ENCODE data around the gene GSC. TPM values are rescaled to one million over a fixed set of nuclear protein-coding genes. Genes with fewer than 3 reads are reported as not detected.

GSC gene
- total RNA-seq, 4 donors from 2014 or later, result not detected

DNA sequence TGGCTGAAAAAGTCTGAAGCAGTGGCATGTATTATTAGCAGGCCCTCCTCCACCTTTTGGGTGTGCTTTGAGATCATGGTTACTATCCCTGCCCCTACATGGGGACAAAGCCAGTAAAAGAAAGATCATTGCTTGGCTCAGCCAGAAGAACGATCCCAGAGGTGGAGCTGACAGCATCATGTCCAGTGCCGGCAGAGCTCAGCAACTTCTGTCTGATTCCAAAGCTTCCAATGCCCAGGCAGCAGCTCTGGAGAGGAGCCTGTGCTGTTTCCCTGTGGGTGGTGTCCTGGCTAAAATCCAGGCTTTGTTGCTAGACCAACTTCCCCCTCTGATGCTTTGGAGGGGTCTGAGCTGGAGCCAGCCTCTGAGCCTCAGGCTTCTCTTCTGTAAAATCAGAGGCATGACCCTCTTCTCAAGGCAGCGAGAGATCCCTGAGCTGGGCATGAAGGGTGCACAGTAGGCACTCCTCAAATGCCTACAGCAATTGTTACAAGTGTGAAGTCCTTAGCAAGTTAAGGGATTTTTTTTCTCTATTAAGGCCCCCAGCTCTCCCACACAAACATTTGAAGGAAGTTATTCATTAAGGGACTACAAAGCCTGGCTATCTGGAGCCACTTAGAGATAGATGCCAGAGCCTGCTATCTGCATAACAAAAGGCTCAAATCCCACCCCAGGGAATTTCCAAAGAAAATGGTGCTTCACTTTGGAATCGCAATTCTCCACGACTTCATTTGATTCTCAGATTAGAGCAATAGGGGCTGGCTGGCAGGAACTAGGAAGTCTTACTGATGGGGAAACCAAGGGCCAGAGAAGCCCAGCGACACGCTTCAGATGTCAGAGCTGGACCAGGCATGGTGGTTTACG lies 10.9 kb upstream of the GSC start:
- Histone ChIP-seq H3K4me1 (no peaks in the 10 kb centered on the region), H3K36me3 (no peaks in the 10 kb centered on the region), H3K9me3 (no peaks in the 10 kb centered on the region), H3K27me3 (peaks cover 0 to 3% of the 10 kb centered on the region in 2 donors), H3K4me3 (no peak overlapping the region), H3K27ac (no peak overlapping the region)
- DNase-seq, result no peak
- no peak for TF ChIP-seq POLR2A (IDR thresholded peaks at IDR 0.05)
- TF ChIP-seq CTCF (IDR thresholded peaks at IDR 0.05), result no peak

DNA sequence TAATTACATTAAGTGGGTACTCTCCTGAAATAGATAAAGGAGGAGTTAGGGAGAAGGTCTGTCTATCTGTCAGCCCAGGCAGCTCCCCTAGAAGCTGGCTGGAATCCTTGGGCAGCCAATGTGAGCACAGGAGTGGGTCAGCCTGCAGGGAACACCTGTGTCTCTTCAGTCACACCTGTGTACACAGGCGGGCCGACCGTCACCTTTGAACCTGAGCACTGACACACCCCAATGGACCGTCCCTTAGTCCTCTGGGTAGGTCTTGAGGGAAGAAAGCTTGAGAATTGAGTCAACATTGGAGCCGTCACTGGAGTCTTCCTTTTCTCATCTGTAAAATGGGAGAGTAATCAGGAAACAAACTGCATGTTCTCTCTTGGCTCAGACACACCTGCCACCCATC lies 9.8 kb upstream of the GSC start:
- Histone ChIP-seq H3K27me3 (peaks cover 0 to 12% of the 10 kb centered on the region in 2 donors), H3K4me1 (no peaks in the 10 kb centered on the region), H3K36me3 (no peaks in the 10 kb centered on the region), H3K4me3 (no peak overlapping the region), H3K27ac (no peak overlapping the region), H3K9me3 (no peaks in the 10 kb centered on the region)
- TF ChIP-seq CTCF (IDR thresholded peaks at IDR 0.05), result no peak
- TF ChIP-seq POLR2A (IDR thresholded peaks at IDR 0.05), result no peak
- DNase-seq, result no peak

DNA sequence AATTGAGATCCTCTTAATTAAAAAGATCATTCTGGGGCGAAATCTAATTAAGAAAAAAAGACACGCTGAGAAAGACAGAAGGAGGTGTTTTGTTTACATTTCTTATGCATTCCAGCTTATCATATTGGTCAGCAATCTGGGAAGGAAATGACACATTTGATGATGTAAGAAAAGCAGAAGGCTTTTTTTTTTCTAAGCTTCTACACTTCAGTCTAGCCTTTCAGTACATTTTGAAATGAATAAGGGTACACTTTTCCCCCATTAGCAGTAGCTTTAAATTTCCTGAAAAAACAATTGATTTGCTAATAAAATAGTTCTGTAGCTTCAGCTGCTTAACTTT lies 5.9 kb upstream of the GSC start:
- no peak for DNase-seq
- H3K27me3 ChIP-seq, result peaks cover 0 to 41% of the 10 kb centered on the region in 2 donors
- no peak overlapping the region for H3K4me3 ChIP-seq
- H3K27ac ChIP-seq, result no peak overlapping the region
- TF ChIP-seq POLR2A (IDR thresholded peaks at IDR 0.05) (no peak), CTCF (IDR thresholded peaks at IDR 0.05) (no peak)
- H3K9me3 ChIP-seq, result no peaks in the 10 kb centered on the region
- peaks cover 0 to 7% (median 0%) of the 10 kb centered on the region in 4 donors for H3K4me1 ChIP-seq
- H3K36me3 ChIP-seq, result no peaks in the 10 kb centered on the region

DNA sequence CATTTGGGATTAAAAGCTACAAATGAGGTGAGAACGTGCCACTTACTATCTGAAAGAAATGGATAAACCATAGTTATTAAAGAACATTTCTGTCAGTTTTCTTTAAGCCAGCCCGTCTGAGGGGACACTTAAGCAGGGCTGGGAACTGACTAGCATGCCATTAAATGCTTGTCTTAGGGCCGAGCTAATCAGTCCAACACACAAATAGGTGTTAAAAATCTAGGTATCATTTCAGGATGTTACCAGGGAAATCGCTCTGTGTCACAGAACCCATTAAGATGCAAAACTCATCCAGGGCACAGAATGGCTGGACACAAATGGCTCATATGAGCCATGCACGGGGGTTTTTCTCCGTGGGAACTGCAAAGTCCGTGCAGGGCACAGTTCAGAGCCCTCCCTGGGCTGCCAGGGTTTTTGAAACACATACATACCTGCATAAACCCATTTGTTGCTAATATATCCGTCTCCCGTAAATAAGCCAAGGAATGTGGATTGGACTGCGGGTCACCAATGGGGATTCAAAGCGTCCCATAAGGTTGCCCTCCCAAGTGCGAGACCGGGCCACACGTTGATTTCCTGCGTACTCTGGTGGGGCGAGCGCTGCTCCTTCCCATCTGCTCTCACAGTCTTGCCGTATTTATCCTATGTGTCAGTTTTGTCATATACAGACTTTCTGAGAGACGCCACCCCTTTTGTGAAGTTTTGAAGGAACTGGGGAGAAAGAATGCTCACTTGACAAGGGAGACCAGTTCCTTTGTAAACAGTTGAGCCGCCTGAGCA lies 5.4 kb upstream of the GSC start:
- no peak for DNase-seq
- no peak for TF ChIP-seq CTCF (IDR thresholded peaks at IDR 0.05)
- no peak for TF ChIP-seq POLR2A (IDR thresholded peaks at IDR 0.05)
- Histone ChIP-seq H3K27me3 (peaks cover 0 to 45% of the 10 kb centered on the region in 2 donors), H3K36me3 (no peaks in the 10 kb centered on the region), H3K27ac (no peak overlapping the region), H3K9me3 (no peaks in the 10 kb centered on the region), H3K4me1 (peaks cover 0 to 10% (median 0%) of the 10 kb centered on the region in 4 donors), H3K4me3 (no peak overlapping the region)

DNA sequence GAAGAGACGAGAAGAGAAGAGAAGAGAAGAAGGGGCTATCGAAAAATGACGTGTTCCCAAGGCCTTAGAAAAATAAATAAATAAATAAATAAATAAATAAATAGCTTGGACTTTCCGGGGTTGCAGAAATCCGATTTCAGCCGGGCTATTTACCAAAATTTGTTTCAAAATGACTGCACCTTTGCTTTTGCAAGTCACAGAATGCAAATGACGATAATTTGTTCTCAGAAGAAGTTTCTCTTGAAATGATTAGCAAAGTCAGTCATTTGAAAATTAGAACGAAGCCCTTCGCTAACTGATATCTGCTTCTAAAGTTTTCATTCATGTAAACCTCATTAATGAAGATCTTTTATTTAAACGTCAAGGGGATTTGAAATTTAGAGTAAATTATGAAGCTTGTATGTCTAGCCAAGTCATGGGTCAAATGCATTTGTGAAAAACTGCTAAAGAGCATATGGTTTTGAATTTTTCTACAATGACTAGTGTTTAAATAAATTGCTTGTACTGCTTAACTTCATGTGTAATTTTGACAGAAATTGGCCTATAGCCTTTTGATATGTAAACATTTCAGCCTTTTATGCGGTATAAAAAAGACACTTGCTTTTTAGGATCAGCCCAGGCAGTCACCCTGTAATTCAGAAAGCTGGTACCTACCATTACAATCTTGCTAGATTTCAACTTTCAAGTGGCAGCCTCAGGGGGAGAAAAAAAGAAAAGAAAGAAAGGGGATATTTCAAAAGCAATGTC lies 4.6 kb upstream of the GSC start:
- no peak for DNase-seq
- Histone ChIP-seq H3K36me3 (no peaks in the 10 kb centered on the region), H3K4me3 (no peak overlapping the region), H3K9me3 (no peaks in the 10 kb centered on the region), H3K27ac (no peak overlapping the region), H3K4me1 (peaks cover 0 to 17% (median 0%) of the 10 kb centered on the region in 4 donors), H3K27me3 (peaks cover 0 to 52% of the 10 kb centered on the region in 2 donors)
- TF ChIP-seq CTCF (IDR thresholded peaks at IDR 0.05) (no peak), POLR2A (IDR thresholded peaks at IDR 0.05) (no peak)
